HG02870 (cell line): ENCODE results near the gene KDM3A.

Source experiments
- ATAC-seq: cut with Tn5 transposase; IDR thresholded peaks from one replicate; pipeline ENCODE4 v1.9.1; 2021; ENCODE audit warnings: mild to moderate bottlenecking, moderate library complexity; ENCODE audit not compliant: unreplicated experiment

The KDM3A gene, protein sequence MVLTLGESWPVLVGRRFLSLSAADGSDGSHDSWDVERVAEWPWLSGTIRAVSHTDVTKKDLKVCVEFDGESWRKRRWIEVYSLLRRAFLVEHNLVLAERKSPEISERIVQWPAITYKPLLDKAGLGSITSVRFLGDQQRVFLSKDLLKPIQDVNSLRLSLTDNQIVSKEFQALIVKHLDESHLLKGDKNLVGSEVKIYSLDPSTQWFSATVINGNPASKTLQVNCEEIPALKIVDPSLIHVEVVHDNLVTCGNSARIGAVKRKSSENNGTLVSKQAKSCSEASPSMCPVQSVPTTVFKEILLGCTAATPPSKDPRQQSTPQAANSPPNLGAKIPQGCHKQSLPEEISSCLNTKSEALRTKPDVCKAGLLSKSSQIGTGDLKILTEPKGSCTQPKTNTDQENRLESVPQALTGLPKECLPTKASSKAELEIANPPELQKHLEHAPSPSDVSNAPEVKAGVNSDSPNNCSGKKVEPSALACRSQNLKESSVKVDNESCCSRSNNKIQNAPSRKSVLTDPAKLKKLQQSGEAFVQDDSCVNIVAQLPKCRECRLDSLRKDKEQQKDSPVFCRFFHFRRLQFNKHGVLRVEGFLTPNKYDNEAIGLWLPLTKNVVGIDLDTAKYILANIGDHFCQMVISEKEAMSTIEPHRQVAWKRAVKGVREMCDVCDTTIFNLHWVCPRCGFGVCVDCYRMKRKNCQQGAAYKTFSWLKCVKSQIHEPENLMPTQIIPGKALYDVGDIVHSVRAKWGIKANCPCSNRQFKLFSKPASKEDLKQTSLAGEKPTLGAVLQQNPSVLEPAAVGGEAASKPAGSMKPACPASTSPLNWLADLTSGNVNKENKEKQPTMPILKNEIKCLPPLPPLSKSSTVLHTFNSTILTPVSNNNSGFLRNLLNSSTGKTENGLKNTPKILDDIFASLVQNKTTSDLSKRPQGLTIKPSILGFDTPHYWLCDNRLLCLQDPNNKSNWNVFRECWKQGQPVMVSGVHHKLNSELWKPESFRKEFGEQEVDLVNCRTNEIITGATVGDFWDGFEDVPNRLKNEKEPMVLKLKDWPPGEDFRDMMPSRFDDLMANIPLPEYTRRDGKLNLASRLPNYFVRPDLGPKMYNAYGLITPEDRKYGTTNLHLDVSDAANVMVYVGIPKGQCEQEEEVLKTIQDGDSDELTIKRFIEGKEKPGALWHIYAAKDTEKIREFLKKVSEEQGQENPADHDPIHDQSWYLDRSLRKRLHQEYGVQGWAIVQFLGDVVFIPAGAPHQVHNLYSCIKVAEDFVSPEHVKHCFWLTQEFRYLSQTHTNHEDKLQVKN (N-terminal part only)

DNA sequence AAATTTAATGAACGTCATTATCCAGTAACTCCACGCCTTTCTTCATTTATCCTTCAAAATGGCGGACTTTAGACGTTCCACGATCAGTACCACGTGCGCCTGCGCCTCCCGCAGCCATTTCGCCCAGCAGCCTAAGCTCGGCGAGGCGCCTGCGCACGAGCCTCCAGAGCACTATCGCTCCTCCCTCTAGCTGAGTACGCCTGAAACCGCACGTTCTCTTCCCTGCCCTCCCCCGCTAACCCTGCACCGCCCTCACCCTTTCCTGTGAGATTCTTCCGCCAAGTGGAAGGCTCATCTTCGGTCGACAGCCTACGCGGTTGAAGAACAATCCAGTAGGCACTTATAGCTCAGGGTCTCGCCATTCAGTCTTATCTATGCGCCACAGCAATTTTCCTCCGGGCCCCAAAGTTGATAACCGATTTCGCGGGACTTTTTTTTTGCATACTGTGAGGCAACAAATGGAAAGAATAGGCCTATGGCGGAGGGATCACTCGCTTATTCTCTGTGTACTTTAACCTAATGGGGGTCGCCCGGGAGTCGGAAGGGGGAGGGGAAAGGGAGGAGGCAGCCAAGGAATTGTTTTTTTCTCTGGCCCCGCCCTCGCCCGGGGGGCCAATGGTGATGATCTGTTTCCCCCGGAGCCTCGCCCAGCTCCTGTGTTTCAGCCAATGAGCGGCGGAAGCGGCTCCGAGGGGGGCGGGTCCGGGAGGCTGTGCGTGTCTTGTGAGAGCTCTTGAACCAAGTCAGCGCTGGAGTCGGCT is at the start of gene KDM3A:
Gene KDM3A, plus strand, starts transcription at position 741 of the 761 bp plus-strand sequence. CDS start 677 bp downstream, outside the sequence.
- peak; percentile 74 for ATAC-seq

- ATAC-seq: no peak
These were observed 48.2 kb upstream of the KDM3A start for GRCh38 chr2:86392873-86393518.

DNA sequence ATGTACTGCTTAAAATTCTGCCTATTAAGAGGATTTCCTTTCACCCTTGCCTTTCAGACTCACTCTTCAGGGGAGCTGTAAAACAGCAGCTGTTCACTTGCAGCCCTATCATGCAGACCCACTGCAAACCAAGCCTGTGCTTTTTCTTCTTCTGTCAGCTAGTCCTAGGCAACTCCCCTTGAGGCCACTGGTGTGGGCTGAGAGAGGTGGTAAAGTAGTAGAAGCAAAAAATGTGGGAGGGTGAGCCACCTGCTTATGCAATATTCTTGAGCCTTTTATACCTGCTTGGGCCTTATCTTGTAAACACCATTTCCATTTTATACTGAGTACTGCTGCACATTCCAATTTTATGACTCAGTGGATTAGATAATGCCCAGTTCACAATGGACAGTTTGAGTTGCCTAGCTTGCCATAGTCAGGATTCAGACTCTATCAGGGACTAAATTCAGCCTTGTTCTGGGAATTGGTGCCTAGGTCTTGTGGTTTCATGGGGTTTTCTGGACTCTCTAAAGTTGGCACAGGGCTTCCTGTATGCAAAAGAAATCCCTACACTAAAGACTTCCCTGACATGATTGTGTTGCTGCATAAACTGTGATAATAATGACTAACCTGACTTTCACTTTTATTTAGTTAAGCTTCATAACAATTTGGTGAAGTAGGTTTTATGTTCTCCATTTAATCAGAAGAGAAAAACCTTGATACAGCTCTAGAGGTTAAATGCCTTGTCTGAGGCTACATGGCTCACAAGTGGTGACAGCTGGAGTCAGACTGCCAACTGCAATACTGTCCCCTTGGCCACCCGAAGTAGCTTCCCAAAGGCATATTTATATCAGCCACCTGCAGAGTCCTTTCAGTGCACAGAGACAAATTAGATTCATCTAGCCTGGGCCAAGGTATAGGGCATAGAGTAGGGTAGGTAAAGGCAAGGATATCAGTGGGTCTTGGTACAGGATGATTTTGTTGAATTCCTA is 47.4 kb upstream of the KDM3A start:
- ATAC-seq: no peak

GRCh38 chr2:86396291-86396785 is 44.8 kb upstream of the KDM3A start:
- ATAC-seq: no peak

GRCh38 chr2:86397986-86398385 is 43.2 kb upstream of the KDM3A start:
- ATAC-seq: no peak

DNA sequence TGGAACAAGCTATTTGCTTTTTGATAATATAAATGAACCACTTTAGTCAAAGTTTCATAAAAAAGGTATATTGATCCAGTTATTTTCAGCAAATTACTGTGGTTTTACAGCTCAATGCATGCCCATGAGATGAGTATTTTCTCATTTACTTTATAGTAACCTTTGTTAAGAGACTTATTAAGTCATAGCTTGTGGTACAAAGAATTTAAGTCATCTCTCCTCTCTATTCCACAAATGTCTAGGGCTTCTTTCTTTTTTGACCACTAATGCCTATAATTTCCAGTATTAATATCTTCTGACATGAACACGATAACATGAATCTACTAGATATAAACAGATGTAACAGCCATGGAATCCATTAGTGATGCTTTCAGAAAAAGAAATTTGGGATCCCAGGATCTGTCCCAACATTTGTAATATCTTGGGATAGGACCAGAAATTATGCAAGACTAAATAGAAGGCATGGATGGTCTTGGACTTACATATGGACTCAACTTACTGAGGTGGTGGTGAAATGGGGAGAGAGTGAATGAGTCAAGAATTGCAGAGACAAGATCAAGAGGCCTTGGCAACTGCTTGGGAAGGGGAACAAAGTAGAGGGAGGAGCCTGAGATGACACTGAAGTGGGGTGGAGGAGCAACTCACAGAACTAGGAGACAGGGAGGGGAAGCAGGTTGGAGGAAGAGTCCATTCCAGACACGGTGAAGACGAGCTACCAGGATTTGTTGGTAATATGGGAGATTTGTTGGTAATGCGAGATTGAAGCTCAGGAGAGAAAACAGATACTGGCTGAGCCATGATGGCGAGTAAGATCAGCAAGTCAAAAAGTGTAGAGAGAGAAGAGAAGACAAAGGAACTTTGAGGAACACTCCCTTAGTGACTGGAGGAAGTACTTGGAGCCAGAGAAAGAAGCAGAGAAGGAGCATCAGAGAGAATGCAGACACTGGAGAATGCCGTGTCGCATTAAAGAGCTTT is 42.4 kb upstream of the KDM3A start:
- no peak for ATAC-seq

- ATAC-seq: no peak
These were observed 40.9 kb upstream of the KDM3A start for GRCh38 chr2:86400321-86400720.

GRCh38 chr2:86410581-86410980 is 30.6 kb upstream of the KDM3A start:
- no peak for ATAC-seq

- no peak for ATAC-seq
These were observed 29.8 kb upstream of the KDM3A start for GRCh38 chr2:86411396-86411795.

DNA sequence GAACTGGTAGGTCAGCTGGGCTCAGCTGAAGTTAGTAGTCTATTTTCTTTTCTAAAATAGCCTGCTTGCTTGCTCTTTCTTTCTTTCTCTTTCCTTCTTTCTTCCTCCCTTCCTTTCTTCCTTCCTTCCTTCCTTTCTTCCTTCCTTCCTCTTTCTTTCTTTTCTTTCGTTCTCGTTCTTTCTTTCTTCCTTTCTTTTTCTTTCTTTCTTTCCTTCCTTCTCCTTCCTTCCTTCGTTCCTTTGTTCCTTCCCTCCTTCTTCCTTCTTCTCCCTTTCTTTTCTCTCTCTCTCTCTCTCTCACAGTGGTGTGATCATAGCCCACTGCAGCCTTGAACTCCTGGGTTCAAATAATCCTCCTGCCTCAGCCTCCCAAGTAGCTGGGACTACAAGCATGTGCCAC is 29.2 kb upstream of the KDM3A start:
- ATAC-seq: no peak

- ATAC-seq: no peak
These were observed 27.7 kb upstream of the KDM3A start for GRCh38 chr2:86413296-86414094.

DNA sequence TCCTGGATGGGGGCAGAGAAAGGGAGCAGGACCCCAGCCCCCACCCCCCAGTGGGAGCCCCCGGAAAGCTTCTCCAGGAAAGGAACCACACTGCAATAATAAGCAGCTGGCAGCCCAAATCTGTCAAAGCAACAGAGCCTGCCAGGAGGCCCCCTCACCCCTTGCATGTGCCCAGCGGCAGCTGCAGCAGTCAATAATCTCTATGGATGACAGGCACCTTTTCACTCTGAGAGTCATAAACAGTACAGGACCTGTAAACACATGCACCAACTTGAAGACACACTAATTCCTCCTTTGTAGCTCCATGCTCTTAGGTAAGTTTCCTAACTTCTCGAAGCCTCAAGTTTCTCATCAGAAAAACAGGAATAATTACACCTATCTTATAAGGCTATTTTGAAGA is 26.2 kb upstream of the KDM3A start:
- no peak for ATAC-seq

DNA sequence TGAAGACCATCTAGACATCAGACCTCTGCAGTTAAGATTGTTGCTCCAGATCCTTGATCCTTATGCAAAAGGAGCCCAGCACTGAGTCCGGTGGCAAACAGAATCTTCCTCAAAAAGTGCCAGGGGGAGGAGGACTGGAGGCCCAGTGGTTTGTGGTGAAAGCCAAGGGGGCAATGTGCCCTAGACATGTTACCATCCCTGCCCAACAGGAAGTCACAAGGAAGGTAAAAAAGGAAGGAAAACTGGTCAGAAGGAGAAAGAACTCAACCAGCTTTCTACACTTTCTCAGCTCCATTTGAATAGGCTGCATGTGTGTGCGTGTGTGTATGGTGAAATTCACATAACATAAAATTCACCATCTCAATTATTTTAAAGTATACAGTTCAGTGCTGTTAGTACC is 25.0 kb upstream of the KDM3A start:
- no peak for ATAC-seq

- ATAC-seq: no peak
These were observed 23.2 kb upstream of the KDM3A start for GRCh38 chr2:86417961-86418360.

- ATAC-seq: no peak
These were observed 20.3 kb upstream of the KDM3A start for GRCh38 chr2:86420913-86421312.

DNA sequence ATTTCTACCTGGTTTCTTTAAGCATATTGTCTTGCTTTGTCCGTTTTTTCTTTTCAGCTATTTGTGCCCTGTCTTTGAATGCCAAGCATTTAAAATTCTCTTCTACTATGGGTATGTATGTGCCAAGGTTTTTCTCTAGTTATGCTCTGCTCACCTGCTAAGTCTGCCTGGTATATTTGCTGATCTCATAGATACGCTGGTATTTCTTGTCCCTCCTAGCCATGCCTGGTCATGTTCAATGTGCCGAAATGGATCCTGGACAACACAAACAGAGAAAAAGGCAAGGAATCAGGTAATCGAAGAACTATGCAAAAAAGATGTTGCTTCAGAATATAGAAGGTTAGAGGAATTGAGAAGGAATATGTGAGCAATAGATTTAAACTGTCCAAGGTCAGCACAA is 14.9 kb upstream of the KDM3A start:
- ATAC-seq: no peak

GRCh38 chr2:86429335-86429734 is 11.8 kb upstream of the KDM3A start:
- ATAC-seq: no peak
